PC-3 (cell line): ENCODE data around the gene MSI1. TPM values are rescaled to one million over a fixed set of nuclear protein-coding genes. Genes with fewer than 3 reads are reported as not detected.

Experiments used
- ATAC-seq: fragments of 200-7000 bp; cut with Tn5 transposase; 2 replicates; pipeline ENCODE4 v1.9.1; 2020; ENCODE audit warnings: mild to moderate bottlenecking, moderate library complexity
- BruUV-seq: library from RNA; stranded (reverse); fragments of 400-500 nt; replicated peaks from 2 replicates; lab custom pipeline; 2021; lab: Mats Ljungman, UMichigan
- CTCF ChIA-PET: fragments of 300-600 bp; sonication (Branson Sonifier 250); formaldehyde crosslinking; loops from one replicate; lab custom pipeline; 2022; ENCODE audit warnings: antibody characterized with exemption; lab: Charles Lee
- POLR2A ChIA-PET: fragments of 300-600 bp; sonication (Branson Sonifier 250); formaldehyde crosslinking; loops from one replicate; lab custom pipeline; 2022; ENCODE audit warnings: antibody characterized with exemption; ENCODE audit not compliant: unreplicated experiment; lab: Charles Lee
- DNase-seq: peaks from one replicate; pipeline ENCODE4 v3.0.0-alpha.2; 2015
- H2AFZ ChIP-seq: fragments of 300-600 bp; sonication (generic); 2 replicates; pipeline ENCODE4 v1.6.0; 2016; ENCODE audit warnings: antibody characterized with exemption, low read length
- H3F3A ChIP-seq: fragments of 300-600 bp; sonication (generic); one replicate; pipeline ENCODE4 v1.6.0; 2017; ENCODE audit warnings: antibody characterized with exemption, low read length, control low read depth, mild to moderate bottlenecking; ENCODE audit not compliant: unreplicated experiment
- H3K27ac ChIP-seq: fragments of 300-600 bp; sonication (generic); 2 replicates; pipeline ENCODE4 v1.5.1; 2016; ENCODE audit warnings: mild to moderate bottlenecking, low read length
- H3K27me3 ChIP-seq: fragments of 300-600 bp; sonication (generic); 2 replicates; pipeline ENCODE4 v1.6.1; 2016; ENCODE audit warnings: low read length, mixed read lengths
- H3K36me3 ChIP-seq: fragments of 300-600 bp; sonication (generic); 2 replicates; pipeline ENCODE4 v1.6.1; 2016; ENCODE audit warnings: low read depth, mixed run types, low read length, mixed read lengths
- H3K4me1 ChIP-seq: fragments of 300-600 bp; sonication (generic); 2 replicates; pipeline ENCODE4 v1.5.1; 2016; ENCODE audit warnings: low read length; ENCODE audit not compliant: insufficient read depth
- H3K4me2 ChIP-seq: fragments of 300-600 bp; sonication (generic); 2 replicates; pipeline ENCODE4 v1.6.0; 2016; ENCODE audit warnings: low read length
- H3K4me3 ChIP-seq: fragments of 300-600 bp; sonication (generic); 2 replicates; pipeline ENCODE4 v1.5.1; 2016; ENCODE audit warnings: mild to moderate bottlenecking, low read length, mixed read lengths
- H3K79me2 ChIP-seq: fragments of 300-600 bp; sonication (generic); 2 replicates; pipeline ENCODE4 v1.6.1; 2017; ENCODE audit warnings: low read length, mixed read lengths
- H3K9ac ChIP-seq: fragments of 300-600 bp; sonication (generic); 2 replicates; pipeline ENCODE4 v1.6.0; 2016; ENCODE audit warnings: mild to moderate bottlenecking, low read length
- H3K9me2 ChIP-seq: fragments of 300-600 bp; sonication (generic); replicated peaks from 2 replicates; pipeline ENCODE4 v1.6.1; 2016; ENCODE audit warnings: mixed run types, low read length, mixed read lengths
- H3K9me3 ChIP-seq: fragments of 300-600 bp; sonication (generic); 2 replicates; pipeline ENCODE4 v1.6.1; 2016; ENCODE audit warnings: low read length, mixed read lengths
- H4K20me1 ChIP-seq: fragments of 300-600 bp; sonication (generic); 2 replicates; pipeline ENCODE4 v1.6.1; 2016; ENCODE audit warnings: low read length, mixed read lengths
- EZH2 ChIP-seq: fragments of 300-600 bp; sonication (generic); IDR thresholded peaks from one replicate; pipeline ENCODE4 v1.6.1; 2017; ENCODE audit warnings: antibody characterized with exemption, mild to moderate bottlenecking, low read length; ENCODE audit not compliant: unreplicated experiment
- EZH2phosphoT487 ChIP-seq: fragments of 300-600 bp; sonication (generic); IDR thresholded peaks from 2 replicates; pipeline ENCODE4 v1.6.1; 2018; ENCODE audit warnings: mild to moderate bottlenecking, antibody characterized with exemption, low read length, borderline replicate concordance
- intact Hi-C: fragments of 100-400 bp; cut with micrococcal nuclease; formaldehyde crosslinking; loops from 2 replicates; pipeline ENCODE4 v1.9.0; 2023
- total RNA-seq: library from RNA; depleted of rRNA; stranded (reverse); fragments of >200 nt; gene quantifications from 2 replicates; pipeline ENCODE4 v1.2.3, GENCODE V29; 2014
- TF ChIP-seq, protein P1 (sequence below): fragments of 300-600 bp; sonication (generic); conservative IDR thresholded peaks from 2 replicates; pipeline ENCODE4 v1.5.1; 2017; ENCODE audit warnings: antibody characterized with exemption, low read depth, mild to moderate bottlenecking, low read length

The MSI1 gene
- total RNA-seq, 1 experiment from 2014 or later: not detected

- Histone ChIP-seq H3K4me3 (no peak overlapping the region), H3K4me1 (no peaks in the 10 kb centered on the region), H3K36me3 (no peaks in the 10 kb centered on the region), H3K79me2 (no peaks in the 10 kb centered on the region), H3K9ac (no peak overlapping the region), H3K27ac (no peak overlapping the region), H3F3A (no peaks in the 10 kb centered on the region), H3K4me2 (no peak overlapping the region), H3K9me2 (no peaks in the 10 kb centered on the region), H2AFZ (no peak overlapping the region), H4K20me1 (no peaks in the 10 kb centered on the region), H3K9me3 (no peaks in the 10 kb centered on the region), H3K27me3 (peaks cover 41% of the 10 kb centered on the region)
- no TSS peak for BruUV-seq
- ATAC-seq (no peak), DNase-seq (no peak)
- CTCF ChIA-PET: interaction anchor here (0.7 kb wide), 1 partner anchor 18 kb away, joined by 4 read pairs; no protein-coding TSS in a partner anchor
- TF ChIP-seq, protein P1, sequence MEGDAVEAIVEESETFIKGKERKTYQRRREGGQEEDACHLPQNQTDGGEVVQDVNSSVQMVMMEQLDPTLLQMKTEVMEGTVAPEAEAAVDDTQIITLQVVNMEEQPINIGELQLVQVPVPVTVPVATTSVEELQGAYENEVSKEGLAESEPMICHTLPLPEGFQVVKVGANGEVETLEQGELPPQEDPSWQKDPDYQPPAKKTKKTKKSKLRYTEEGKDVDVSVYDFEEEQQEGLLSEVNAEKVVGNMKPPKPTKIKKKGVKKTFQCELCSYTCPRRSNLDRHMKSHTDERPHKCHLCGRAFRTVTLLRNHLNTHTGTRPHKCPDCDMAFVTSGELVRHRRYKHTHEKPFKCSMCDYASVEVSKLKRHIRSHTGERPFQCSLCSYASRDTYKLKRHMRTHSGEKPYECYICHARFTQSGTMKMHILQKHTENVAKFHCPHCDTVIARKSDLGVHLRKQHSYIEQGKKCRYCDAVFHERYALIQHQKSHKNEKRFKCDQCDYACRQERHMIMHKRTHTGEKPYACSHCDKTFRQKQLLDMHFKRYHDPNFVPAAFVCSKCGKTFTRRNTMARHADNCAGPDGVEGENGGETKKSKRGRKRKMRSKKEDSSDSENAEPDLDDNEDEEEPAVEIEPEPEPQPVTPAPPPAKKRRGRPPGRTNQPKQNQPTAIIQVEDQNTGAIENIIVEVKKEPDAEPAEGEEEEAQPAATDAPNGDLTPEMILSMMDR: no peak
- no peak for TF ChIP-seq EZH2phosphoT487
- TF ChIP-seq EZH2: no peak
- POLR2A ChIA-PET: interaction anchor here (0.5 to 0.6 kb wide), 2 partner anchors 27 to 50 kb away, joined by 3 to 9 read pairs; no protein-coding TSS in a partner anchor
- intact Hi-C loops: no loop called here
Measured at GRCh38 chr12:120366845-120367232, 2.1 kb downstream of the MSI1 start.

DNA sequence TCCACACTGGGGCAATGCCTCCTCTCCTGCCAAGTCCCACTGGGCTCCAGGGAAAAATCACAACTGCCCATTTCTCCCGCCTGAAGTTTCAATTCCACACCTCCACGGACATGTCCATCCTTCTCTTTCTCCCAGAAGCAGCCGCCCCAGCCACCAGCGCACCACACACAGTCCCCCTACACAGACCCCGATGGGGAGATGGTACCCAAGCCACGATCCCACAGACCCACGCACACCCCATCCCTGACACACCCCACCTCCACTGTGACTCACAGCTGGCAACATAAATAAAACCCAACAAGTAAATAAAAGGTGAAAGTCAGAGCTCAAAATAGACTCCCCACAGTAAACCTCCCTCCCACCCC lies 2.6 kb downstream of the MSI1 start:
- Histone ChIP-seq H3K9me2 (no peaks in the 10 kb centered on the region), H3K36me3 (no peaks in the 10 kb centered on the region), H2AFZ (no peak overlapping the region), H4K20me1 (no peaks in the 10 kb centered on the region), H3K9me3 (no peaks in the 10 kb centered on the region), H3K4me2 (no peak overlapping the region), H3F3A (no peaks in the 10 kb centered on the region), H3K27me3 (peaks cover 36% of the 10 kb centered on the region), H3K27ac (no peak overlapping the region), H3K79me2 (no peaks in the 10 kb centered on the region), H3K4me3 (no peak overlapping the region), H3K9ac (no peak overlapping the region), H3K4me1 (no peaks in the 10 kb centered on the region)
- no TSS peak for BruUV-seq
- TF ChIP-seq, protein P1: no peak
- TF ChIP-seq EZH2phosphoT487: no peak
- no peak for TF ChIP-seq EZH2
- CTCF ChIA-PET: no interaction called here
- intact Hi-C loops: no loop called here
- DNase-seq (no peak), ATAC-seq (no peak)
- POLR2A ChIA-PET: no interaction called here

DNA sequence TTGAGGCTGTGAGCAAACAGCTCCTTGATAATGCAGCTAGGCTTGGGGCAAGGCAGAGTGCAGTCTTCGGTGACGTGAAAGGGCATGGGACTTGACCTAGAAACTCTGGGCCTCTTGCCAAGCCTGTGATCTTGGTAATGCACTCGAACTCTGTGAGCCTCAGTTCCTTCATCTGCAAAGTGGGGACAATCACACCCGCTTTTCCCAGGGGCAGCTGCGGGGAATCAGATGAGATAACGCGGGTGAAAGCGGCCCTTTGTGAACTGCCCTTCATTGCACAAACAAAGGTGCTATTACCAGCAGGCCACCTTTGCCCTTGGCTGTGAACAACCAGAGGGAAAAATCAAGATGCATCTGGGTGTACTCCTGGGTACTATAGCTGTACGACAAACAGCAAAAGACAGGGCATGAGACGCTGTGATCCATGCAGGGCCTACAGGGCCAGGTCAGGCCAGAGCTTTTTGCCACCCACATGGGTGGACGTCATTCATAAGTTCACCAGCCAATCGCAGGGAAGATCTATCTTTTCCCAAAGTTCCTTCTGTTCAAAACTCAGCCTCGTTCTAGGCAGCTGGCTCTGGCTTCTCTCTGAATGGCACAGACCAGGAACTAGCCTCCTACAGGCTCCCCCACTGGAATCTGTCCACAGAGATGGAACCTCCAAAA lies 3.2 kb downstream of the MSI1 start:
- Histone ChIP-seq H2AFZ (no peak overlapping the region), H3K9me3 (no peaks in the 10 kb centered on the region), H3K4me1 (no peaks in the 10 kb centered on the region), H3K27me3 (peaks cover 30% of the 10 kb centered on the region), H3F3A (no peaks in the 10 kb centered on the region), H3K4me3 (no peak overlapping the region), H3K27ac (no peak overlapping the region), H3K9me2 (no peaks in the 10 kb centered on the region), H3K9ac (no peak overlapping the region), H3K4me2 (no peak overlapping the region), H3K36me3 (no peaks in the 10 kb centered on the region), H3K79me2 (no peaks in the 10 kb centered on the region), H4K20me1 (no peaks in the 10 kb centered on the region)
- CTCF ChIA-PET: no interaction called here
- POLR2A ChIA-PET: no interaction called here
- TF ChIP-seq EZH2 (no peak), EZH2phosphoT487 (no peak)
- TF ChIP-seq, protein P1: no peak
- DNase-seq: no peak
- ATAC-seq: no peak
- intact Hi-C loops: no loop called here
- BruUV-seq: no TSS peak
